ENCODE measurements around the gene BCAR3. TPM values are rescaled to one million over a fixed set of nuclear protein-coding genes. Genes with fewer than 3 reads are reported as not detected.

BCAR3 gene
- total RNA-seq, 1 experiment from 2014 or later = 33.9 TPM

- no peak for ATAC-seq
- intact Hi-C loops (cut with micrococcal nuclease; ENCODE audit: unreplicated experiment) = no loop called here
- H3K27ac ChIP-seq (ENCODE audit: low read length) = peak overlapping the region; percentile 6; the same call in 1 of the 2 replicates
- H3K9me3 ChIP-seq (ENCODE audit: control insufficient read depth, insufficient read depth, low read depth, low read length) = no peaks in the 10 kb centered on the region
- no peaks in the 10 kb centered on the region for H3K36me3 ChIP-seq (ENCODE audit: control insufficient read depth, insufficient read depth, low read length)
- no peaks in the 10 kb centered on the region for H3K27me3 ChIP-seq (ENCODE audit: control insufficient read depth, insufficient read depth, low read length)
- H3K4me3 ChIP-seq (ENCODE audit: low read depth in 2 of 2, low read length in 2 of 2) = no peak overlapping the region
- peaks cover 27% of the 10 kb centered on the region for H3K4me1 ChIP-seq (ENCODE audit: control insufficient read depth, insufficient read depth, low read length)
- ChIA-PET CTCF (no interaction called here), POLR2A (no interaction called here)
- no TSS peak for BruUV-seq (replicated peaks)
- TF ChIP-seq SIN3A (IDR thresholded peaks at IDR 0.05; ENCODE audit: borderline replicate concordance, insufficient read depth, low read depth, low read length) = no peak
- TF ChIP-seq POLR2AphosphoS5 (IDR thresholded peaks at IDR 0.05; ENCODE audit: low read depth, low read length) = no peak
- TF ChIP-seq TCF7L2 (IDR thresholded peaks at IDR 0.05; ENCODE audit: low read depth, low read length) = no peak
- no peak for TF ChIP-seq REST (IDR thresholded peaks at IDR 0.05; ENCODE audit: insufficient read depth in 1 of 2, low read depth in 2 of 2, low read length in 1 of 2)
- TF ChIP-seq CTCF (IDR thresholded peaks at IDR 0.05) = no peak
- no peak for DNase-seq (ENCODE audit: low read depth, low spot score)
- in situ Hi-C loops (cut with HindIII; ENCODE audit: low pct_unique_long_range_greater_than_20kb, low sequenced_read_pairs) = no loop called here
Observed at GRCh38 chr1:93690341-93690740, 8.7 kb upstream of the BCAR3 start.

GRCh38 chr1:93689521-93690223 lies 8.0 kb upstream of the BCAR3 start:
- TF ChIP-seq POLR2AphosphoS5 (IDR thresholded peaks at IDR 0.05; ENCODE audit: low read depth, low read length) (no peak), TCF7L2 (IDR thresholded peaks at IDR 0.05; ENCODE audit: low read depth, low read length) (no peak), REST (IDR thresholded peaks at IDR 0.05; ENCODE audit: insufficient read depth in 1 of 2, low read depth in 2 of 2, low read length in 1 of 2) (no peak), SIN3A (IDR thresholded peaks at IDR 0.05; ENCODE audit: borderline replicate concordance, insufficient read depth, low read depth, low read length) (no peak), CTCF (IDR thresholded peaks at IDR 0.05) (no peak)
- peak overlapping the region; percentile 44; the same call in 1 of the 2 replicates for H3K27ac ChIP-seq (ENCODE audit: low read length)
- CTCF ChIA-PET = no interaction called here
- ATAC-seq (no peak), DNase-seq (ENCODE audit: low read depth, low spot score) (no peak)
- peaks cover 27% of the 10 kb centered on the region for H3K4me1 ChIP-seq (ENCODE audit: control insufficient read depth, insufficient read depth, low read length)
- intact Hi-C loops (cut with micrococcal nuclease; ENCODE audit: unreplicated experiment) (no loop called here), in situ Hi-C loops (cut with HindIII; ENCODE audit: low pct_unique_long_range_greater_than_20kb, low sequenced_read_pairs) (no loop called here)
- POLR2A ChIA-PET = no interaction called here
- no peaks in the 10 kb centered on the region for H3K9me3 ChIP-seq (ENCODE audit: control insufficient read depth, insufficient read depth, low read depth, low read length)
- no peaks in the 10 kb centered on the region for H3K36me3 ChIP-seq (ENCODE audit: control insufficient read depth, insufficient read depth, low read length)
- no TSS peak for BruUV-seq (replicated peaks)
- H3K4me3 ChIP-seq (ENCODE audit: low read depth in 2 of 2, low read length in 2 of 2) = no peak overlapping the region
- H3K27me3 ChIP-seq (ENCODE audit: control insufficient read depth, insufficient read depth, low read length) = no peaks in the 10 kb centered on the region

All from Panc1 (cell line).